HEK293 (cell line): ENCODE data around the gene VGLL4.

Experiments
- ZBTB20 ChIP-seq: fragments of 450-650 bp; formaldehyde crosslinking; IDR thresholded peaks from 2 replicates; pipeline ENCODE4 v1.5.1; 2016; ENCODE audit warnings: missing biosample characterization, missing genetic modification characterization
- ZBTB21 ChIP-seq: fragments of 450-650 bp; formaldehyde crosslinking; IDR thresholded peaks from 2 replicates; pipeline ENCODE4 v1.5.1; 2017; ENCODE audit warnings: missing biosample characterization, missing genetic modification characterization
- ZFP3 ChIP-seq: fragments of 450-650 bp; formaldehyde crosslinking; IDR thresholded peaks from 2 replicates; pipeline ENCODE4 v1.5.1; 2016; ENCODE audit warnings: low read depth, missing biosample characterization, missing genetic modification characterization
- ZNF138 ChIP-seq: fragments of 450-650 bp; formaldehyde crosslinking; IDR thresholded peaks from 2 replicates; pipeline ENCODE4 v1.5.1; 2016; ENCODE audit warnings: missing biosample characterization, missing genetic modification characterization, borderline replicate concordance
- ZNF324 ChIP-seq: fragments of 450-650 bp; formaldehyde crosslinking; IDR thresholded peaks from 2 replicates; pipeline ENCODE4 v1.5.1; 2016; ENCODE audit warnings: missing biosample characterization, missing genetic modification characterization
- ZNF341 ChIP-seq: fragments of 450-650 bp; formaldehyde crosslinking; IDR thresholded peaks from 2 replicates; pipeline ENCODE4; 2016; ENCODE audit warnings: low read depth, missing biosample characterization, missing genetic modification characterization
- ZNF391 ChIP-seq: fragments of 450-650 bp; formaldehyde crosslinking; IDR thresholded peaks from 2 replicates; pipeline ENCODE4 v1.5.1; 2016; ENCODE audit warnings: low read depth, missing biosample characterization, missing genetic modification characterization, borderline replicate concordance
- ZNF416 ChIP-seq: fragments of 450-650 bp; formaldehyde crosslinking; IDR thresholded peaks from 2 replicates; pipeline ENCODE4 v1.5.1; 2016; ENCODE audit warnings: missing biosample characterization, missing genetic modification characterization
- ZNF473 ChIP-seq: fragments of 450-650 bp; formaldehyde crosslinking; IDR thresholded peaks from 2 replicates; pipeline ENCODE4 v1.5.1; 2017; ENCODE audit warnings: missing biosample characterization, missing genetic modification characterization
- ZNF501 ChIP-seq: fragments of 450-650 bp; formaldehyde crosslinking; IDR thresholded peaks from 2 replicates; pipeline ENCODE4 v1.5.1; 2016; ENCODE audit warnings: missing biosample characterization, missing genetic modification characterization
- ZNF560 ChIP-seq: fragments of 450-650 bp; formaldehyde crosslinking; IDR thresholded peaks from 2 replicates; pipeline ENCODE4 v1.5.1; 2017; ENCODE audit warnings: missing biosample characterization, missing genetic modification characterization, borderline replicate concordance
- TF ChIP-seq, protein P1 (sequence below): fragments of 450-650 bp; formaldehyde crosslinking; IDR thresholded peaks from 2 replicates; pipeline ENCODE4 v1.5.1; 2016; ENCODE audit warnings: missing biosample characterization, missing genetic modification characterization
- TF ChIP-seq, protein P2 (sequence below): fragments of 450-650 bp; formaldehyde crosslinking; IDR thresholded peaks from 2 replicates; pipeline ENCODE4 v1.5.1; 2016; ENCODE audit warnings: missing biosample characterization, missing genetic modification characterization
- TF ChIP-seq, protein P3 (sequence below): fragments of 450-650 bp; formaldehyde crosslinking; IDR thresholded peaks from 2 replicates; pipeline ENCODE4 v1.5.1; 2016; ENCODE audit warnings: missing biosample characterization, missing genetic modification characterization
- TF ChIP-seq, protein P4 (sequence below): fragments of 450-650 bp; formaldehyde crosslinking; IDR thresholded peaks from 2 replicates; pipeline ENCODE4 v1.5.0; 2017; ENCODE audit warnings: missing biosample characterization, missing genetic modification characterization, borderline replicate concordance
- TF ChIP-seq, protein P5 (sequence below): fragments of 450-650 bp; formaldehyde crosslinking; IDR thresholded peaks from 2 replicates; pipeline ENCODE4 v1.5.1; 2016; ENCODE audit warnings: missing biosample characterization, missing genetic modification characterization
- TF ChIP-seq, protein P6 (sequence below): fragments of 450-650 bp; formaldehyde crosslinking; IDR thresholded peaks from 2 replicates; pipeline ENCODE4 v1.5.1; 2016; ENCODE audit warnings: missing biosample characterization, missing genetic modification characterization, borderline replicate concordance
- TF ChIP-seq, protein P7 (sequence below): fragments of 450-650 bp; formaldehyde crosslinking; conservative IDR thresholded peaks from 2 replicates; pipeline ENCODE4 v1.5.1; 2016; ENCODE audit warnings: low read depth, missing biosample characterization, missing genetic modification characterization
- TF ChIP-seq, protein P8 (sequence below): fragments of 450-650 bp; formaldehyde crosslinking; conservative IDR thresholded peaks from 2 replicates; pipeline ENCODE4 v1.5.1; 2016; ENCODE audit warnings: low read depth, missing biosample characterization, missing genetic modification characterization

Gene VGLL4

DNA sequence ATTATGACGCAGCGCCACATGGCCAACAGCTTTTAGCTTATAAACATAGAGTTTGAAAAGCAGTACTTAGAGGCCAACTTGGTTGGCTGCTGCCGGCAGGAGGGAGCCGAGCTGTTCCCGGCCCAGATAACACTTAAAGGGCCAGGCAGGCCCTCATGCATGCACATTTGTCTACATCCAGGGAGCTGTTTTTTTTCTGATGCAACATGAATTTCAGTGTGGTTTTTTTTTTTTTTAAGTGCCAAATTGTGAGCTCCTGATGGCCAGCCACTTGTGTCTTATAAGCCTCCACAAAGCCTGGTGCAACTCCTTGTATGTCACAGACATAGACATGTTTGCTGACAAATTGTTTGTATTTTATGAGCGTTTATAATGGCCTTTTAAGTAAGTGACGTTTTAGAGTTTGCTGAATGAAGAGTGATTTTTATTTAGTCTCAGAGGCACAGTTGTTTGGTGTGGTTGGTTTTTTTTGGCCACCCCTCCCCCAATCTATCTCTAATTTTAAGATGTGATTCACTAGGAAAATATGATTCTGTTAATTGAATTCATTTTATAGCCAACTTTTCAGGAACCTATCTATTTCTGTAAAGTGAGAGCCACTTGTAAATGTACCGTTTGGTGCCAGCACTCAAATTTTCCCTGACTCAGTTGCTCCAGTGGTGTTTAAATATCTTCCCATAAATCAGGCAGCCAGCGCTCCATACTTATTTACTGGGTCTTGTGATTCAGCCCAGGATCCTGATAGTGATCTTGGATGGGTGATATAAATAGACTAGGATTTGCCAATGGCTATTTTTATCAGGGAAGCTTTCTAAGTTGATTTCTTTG lies 134.3 kb downstream of the VGLL4 start (continued):
- no peak for TF ChIP-seq ZNF138 (tag by site-specific recombination)
- peak; percentile 93 for TF ChIP-seq ZNF341 (tag by site-specific recombination)
- TF ChIP-seq, protein P1, sequence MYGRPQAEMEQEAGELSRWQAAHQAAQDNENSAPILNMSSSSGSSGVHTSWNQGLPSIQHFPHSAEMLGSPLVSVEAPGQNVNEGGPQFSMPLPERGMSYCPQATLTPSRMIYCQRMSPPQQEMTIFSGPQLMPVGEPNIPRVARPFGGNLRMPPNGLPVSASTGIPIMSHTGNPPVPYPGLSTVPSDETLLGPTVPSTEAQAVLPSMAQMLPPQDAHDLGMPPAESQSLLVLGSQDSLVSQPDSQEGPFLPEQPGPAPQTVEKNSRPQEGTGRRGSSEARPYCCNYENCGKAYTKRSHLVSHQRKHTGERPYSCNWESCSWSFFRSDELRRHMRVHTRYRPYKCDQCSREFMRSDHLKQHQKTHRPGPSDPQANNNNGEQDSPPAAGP (tag by site-specific recombination): no peak
- TF ChIP-seq, protein P2, sequence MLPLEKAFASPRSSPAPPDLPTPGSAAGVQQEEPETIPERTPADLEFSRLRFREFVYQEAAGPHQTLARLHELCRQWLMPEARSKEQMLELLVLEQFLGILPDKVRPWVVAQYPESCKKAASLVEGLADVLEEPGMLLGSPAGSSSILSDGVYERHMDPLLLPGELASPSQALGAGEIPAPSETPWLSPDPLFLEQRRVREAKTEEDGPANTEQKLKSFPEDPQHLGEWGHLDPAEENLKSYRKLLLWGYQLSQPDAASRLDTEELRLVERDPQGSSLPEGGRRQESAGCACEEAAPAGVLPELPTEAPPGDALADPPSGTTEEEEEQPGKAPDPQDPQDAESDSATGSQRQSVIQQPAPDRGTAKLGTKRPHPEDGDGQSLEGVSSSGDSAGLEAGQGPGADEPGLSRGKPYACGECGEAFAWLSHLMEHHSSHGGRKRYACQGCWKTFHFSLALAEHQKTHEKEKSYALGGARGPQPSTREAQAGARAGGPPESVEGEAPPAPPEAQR: no peak
- peak; percentile 80 for TF ChIP-seq ZBTB21 (tag by site-specific recombination)
- TF ChIP-seq ZFP3: no peak
- TF ChIP-seq, protein P3, sequence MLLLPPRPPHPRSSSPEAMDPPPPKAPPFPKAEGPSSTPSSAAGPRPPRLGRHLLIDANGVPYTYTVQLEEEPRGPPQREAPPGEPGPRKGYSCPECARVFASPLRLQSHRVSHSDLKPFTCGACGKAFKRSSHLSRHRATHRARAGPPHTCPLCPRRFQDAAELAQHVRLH (tag by site-specific recombination): peak; percentile 71; the same call in 1 of the 2 replicates
- TF ChIP-seq, protein P4, sequence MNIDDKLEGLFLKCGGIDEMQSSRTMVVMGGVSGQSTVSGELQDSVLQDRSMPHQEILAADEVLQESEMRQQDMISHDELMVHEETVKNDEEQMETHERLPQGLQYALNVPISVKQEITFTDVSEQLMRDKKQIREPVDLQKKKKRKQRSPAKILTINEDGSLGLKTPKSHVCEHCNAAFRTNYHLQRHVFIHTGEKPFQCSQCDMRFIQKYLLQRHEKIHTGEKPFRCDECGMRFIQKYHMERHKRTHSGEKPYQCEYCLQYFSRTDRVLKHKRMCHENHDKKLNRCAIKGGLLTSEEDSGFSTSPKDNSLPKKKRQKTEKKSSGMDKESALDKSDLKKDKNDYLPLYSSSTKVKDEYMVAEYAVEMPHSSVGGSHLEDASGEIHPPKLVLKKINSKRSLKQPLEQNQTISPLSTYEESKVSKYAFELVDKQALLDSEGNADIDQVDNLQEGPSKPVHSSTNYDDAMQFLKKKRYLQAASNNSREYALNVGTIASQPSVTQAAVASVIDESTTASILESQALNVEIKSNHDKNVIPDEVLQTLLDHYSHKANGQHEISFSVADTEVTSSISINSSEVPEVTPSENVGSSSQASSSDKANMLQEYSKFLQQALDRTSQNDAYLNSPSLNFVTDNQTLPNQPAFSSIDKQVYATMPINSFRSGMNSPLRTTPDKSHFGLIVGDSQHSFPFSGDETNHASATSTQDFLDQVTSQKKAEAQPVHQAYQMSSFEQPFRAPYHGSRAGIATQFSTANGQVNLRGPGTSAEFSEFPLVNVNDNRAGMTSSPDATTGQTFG (tag by site-specific recombination): no peak
- TF ChIP-seq ZNF391 (tag by site-specific recombination): no peak
- peak; percentile 77 for TF ChIP-seq ZBTB20 (tag by site-specific recombination)
- TF ChIP-seq, protein P5, sequence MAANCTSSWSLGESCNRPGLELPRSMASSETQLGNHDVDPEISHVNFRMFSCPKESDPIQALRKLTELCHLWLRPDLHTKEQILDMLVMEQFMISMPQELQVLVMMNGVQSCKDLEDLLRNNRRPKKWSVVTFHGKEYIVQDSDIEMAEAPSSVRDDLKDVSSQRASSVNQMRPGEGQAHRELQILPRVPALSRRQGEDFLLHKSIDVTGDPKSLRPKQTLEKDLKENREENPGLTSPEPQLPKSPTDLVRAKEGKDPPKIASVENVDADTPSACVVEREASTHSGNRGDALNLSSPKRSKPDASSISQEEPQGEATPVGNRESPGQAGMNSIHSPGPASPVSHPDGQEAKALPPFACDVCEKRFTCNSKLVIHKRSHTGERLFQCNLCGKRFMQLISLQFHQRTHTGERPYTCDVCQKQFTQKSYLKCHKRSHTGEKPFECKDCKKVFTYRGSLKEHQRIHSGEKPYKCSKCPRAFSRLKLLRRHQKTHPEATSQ: 0 out of 2 replicates have a peak, but pooled peaks have one; percentile 14
- TF ChIP-seq ZNF416 (tag by site-specific recombination): no peak
- TF ChIP-seq, protein P6, sequence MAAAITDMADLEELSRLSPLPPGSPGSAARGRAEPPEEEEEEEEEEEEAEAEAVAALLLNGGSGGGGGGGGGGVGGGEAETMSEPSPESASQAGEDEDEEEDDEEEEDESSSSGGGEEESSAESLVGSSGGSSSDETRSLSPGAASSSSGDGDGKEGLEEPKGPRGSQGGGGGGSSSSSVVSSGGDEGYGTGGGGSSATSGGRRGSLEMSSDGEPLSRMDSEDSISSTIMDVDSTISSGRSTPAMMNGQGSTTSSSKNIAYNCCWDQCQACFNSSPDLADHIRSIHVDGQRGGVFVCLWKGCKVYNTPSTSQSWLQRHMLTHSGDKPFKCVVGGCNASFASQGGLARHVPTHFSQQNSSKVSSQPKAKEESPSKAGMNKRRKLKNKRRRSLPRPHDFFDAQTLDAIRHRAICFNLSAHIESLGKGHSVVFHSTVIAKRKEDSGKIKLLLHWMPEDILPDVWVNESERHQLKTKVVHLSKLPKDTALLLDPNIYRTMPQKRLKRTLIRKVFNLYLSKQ: no peak
- TF ChIP-seq, protein P7, sequence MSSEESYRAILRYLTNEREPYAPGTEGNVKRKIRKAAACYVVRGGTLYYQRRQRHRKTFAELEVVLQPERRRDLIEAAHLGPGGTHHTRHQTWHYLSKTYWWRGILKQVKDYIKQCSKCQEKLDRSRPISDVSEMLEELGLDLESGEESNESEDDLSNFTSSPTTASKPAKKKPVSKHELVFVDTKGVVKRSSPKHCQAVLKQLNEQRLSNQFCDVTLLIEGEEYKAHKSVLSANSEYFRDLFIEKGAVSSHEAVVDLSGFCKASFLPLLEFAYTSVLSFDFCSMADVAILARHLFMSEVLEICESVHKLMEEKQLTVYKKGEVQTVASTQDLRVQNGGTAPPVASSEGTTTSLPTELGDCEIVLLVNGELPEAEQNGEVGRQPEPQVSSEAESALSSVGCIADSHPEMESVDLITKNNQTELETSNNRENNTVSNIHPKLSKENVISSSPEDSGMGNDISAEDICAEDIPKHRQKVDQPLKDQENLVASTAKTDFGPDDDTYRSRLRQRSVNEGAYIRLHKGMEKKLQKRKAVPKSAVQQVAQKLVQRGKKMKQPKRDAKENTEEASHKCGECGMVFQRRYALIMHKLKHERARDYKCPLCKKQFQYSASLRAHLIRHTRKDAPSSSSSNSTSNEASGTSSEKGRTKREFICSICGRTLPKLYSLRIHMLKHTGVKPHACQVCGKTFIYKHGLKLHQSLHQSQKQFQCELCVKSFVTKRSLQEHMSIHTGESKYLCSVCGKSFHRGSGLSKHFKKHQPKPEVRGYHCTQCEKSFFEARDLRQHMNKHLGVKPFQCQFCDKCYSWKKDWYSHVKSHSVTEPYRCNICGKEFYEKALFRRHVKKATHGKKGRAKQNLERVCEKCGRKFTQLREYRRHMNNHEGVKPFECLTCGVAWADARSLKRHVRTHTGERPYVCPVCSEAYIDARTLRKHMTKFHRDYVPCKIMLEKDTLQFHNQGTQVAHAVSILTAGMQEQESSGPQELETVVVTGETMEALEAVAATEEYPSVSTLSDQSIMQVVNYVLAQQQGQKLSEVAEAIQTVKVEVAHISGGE (tag by site-specific recombination): no peak
- TF ChIP-seq ZNF560: no peak
- TF ChIP-seq, protein P8, sequence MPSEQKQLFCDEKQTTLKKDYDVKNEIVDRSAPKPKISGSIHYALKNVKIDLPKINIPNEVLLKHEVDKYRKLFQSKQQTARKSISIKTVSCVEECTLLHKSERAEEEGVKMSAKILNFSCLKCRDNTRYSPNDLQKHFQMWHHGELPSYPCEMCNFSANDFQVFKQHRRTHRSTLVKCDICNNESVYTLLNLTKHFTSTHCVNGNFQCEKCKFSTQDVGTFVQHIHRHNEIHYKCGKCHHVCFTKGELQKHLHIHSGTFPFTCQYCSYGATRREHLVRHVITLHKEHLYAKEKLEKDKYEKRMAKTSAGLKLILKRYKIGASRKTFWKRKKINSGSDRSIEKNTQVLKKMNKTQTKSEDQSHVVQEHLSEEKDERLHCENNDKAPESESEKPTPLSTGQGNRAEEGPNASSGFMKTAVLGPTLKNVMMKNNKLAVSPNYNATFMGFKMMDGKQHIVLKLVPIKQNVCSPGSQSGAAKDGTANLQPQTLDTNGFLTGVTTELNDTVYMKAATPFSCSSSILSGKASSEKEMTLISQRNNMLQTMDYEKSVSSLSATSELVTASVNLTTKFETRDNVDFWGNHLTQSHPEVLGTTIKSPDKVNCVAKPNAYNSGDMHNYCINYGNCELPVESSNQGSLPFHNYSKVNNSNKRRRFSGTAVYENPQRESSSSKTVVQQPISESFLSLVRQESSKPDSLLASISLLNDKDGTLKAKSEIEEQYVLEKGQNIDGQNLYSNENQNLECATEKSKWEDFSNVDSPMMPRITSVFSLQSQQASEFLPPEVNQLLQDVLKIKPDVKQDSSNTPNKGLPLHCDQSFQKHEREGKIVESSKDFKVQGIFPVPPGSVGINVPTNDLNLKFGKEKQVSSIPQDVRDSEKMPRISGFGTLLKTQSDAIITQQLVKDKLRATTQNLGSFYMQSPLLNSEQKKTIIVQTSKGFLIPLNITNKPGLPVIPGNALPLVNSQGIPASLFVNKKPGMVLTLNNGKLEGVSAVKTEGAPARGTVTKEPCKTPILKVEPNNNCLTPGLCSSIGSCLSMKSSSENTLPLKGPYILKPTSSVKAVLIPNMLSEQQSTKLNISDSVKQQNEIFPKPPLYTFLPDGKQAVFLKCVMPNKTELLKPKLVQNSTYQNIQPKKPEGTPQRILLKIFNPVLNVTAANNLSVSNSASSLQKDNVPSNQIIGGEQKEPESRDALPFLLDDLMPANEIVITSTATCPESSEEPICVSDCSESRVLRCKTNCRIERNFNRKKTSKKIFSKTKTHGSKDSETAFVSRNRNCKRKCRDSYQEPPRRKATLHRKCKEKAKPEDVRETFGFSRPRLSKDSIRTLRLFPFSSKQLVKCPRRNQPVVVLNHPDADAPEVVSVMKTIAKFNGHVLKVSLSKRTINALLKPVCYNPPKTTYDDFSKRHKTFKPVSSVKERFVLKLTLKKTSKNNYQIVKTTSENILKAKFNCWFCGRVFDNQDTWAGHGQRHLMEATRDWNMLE (tag by site-specific recombination): peak; percentile 50; the same call in 1 of the 2 replicates
- TF ChIP-seq ZNF324 (tag by site-specific recombination): peak; percentile 75; the same call in 1 of the 2 replicates
- 0 out of 2 replicates have a peak, but pooled peaks have one; percentile 3 for TF ChIP-seq ZNF501 (tag by site-specific recombination)
- TF ChIP-seq ZNF473 (tag by site-specific recombination): no peak
